Activated B cell treated with CpG ODN at 0.5 μM for 24 hours (primary cell): ENCODE data around the gene CPTP. TPM values are rescaled to one million over a fixed set of nuclear protein-coding genes. Genes with fewer than 3 reads are reported as not detected.
A peak's percentile ranks its signal among the peaks of the same experiment; 100 is the strongest.

Source experiments
- ATAC-seq: fragments of 200-7000 bp; cut with Tn5 transposase; one replicate; pipeline ENCODE4 v1.10.0; 2021; ENCODE audit warnings: low read depth, mild to moderate bottlenecking, moderate library complexity
- CTCF ChIA-PET: fragments of 350-600 bp; sonication (Branson Sonifier 250); formaldehyde crosslinking; loops from one replicate; lab custom pipeline; 2021; ENCODE audit warnings: antibody characterized with exemption; lab: Charles Lee
- POLR2A ChIA-PET: fragments of 350-600 bp; sonication (Branson Sonifier 250); formaldehyde crosslinking; loops from one replicate; lab custom pipeline; 2021; ENCODE audit warnings: antibody characterized with exemption; lab: Charles Lee
- DNase-seq: peaks from one replicate; pipeline ENCODE4 v3.0.0; 2022
- H3K27ac Mint-ChIP-seq: one replicate; pipeline ENCODE4 v1.8.0; 2020; ENCODE audit warnings: mixed read lengths
- H3K27me3 Mint-ChIP-seq: one replicate; pipeline ENCODE4 v1.8.0; 2021; ENCODE audit warnings: mixed read lengths
- H3K36me3 Mint-ChIP-seq: one replicate; pipeline ENCODE4 v1.8.0; 2021; ENCODE audit warnings: low read depth, mixed read lengths
- H3K4me1 Mint-ChIP-seq: one replicate; pipeline ENCODE4 v1.8.0; 2021; ENCODE audit warnings: mixed read lengths
- H3K4me3 Mint-ChIP-seq: one replicate; pipeline ENCODE4 v1.8.0; 2020; ENCODE audit warnings: mild to moderate bottlenecking, mixed read lengths
- H3K9me3 Mint-ChIP-seq: one replicate; pipeline ENCODE4 v1.8.0; 2020; ENCODE audit warnings: mixed read lengths
- CTCF ChIP-seq: fragments of 200-600 bp; IDR thresholded peaks from one replicate; pipeline ENCODE4 v1.8.0; 2022; ENCODE audit warnings: antibody characterized with exemption, mild to moderate bottlenecking
- intact Hi-C: fragments of 100-400 bp; cut with micrococcal nuclease; formaldehyde crosslinking; loops from one replicate; pipeline ENCODE4 v1.15.1; 2024
- total RNA-seq: library from RNA; stranded (reverse); gene quantifications from 2 replicates; pipeline ENCODE4 v1.2.3, GENCODE V29; 2022

CPTP gene
- total RNA-seq, result 13.8 and 15.3 TPM in 2 replicates

GRCh38 chr1:1324524-1325287 lies at the start of gene CPTP, which contains the start of gene INTS11:
Gene CPTP, plus strand, starts transcription at chr1:1324802. Its CDS starts 2,109 bp downstream, at chr1:1326911.
Gene INTS11, minus strand, starts transcription at chr1:1324660. Its CDS starts 52 bp downstream, at chr1:1324608.
- ChIA-PET CTCF (no interaction called here), POLR2A (interaction anchor here (0.6 to 1.2 kb wide), 2 partner anchors 23 to 505 kb away, joined by 3 to 4 read pairs; no protein-coding TSS in a partner anchor)
- H3K4me1 Mint-ChIP-seq, result peaks cover 41% of the 10 kb centered on the region
- intact Hi-C loops, result loop anchor here (1.0 kb wide), 3 partner anchors 16 to 51 kb away; partner anchors contain the start of genes AURKAIP1, DVL1 and PUSL1
- no peaks in the 10 kb centered on the region for H3K9me3 Mint-ChIP-seq
- ATAC-seq, result peak; percentile 87
- peak within 1 kb of the TSS; percentile 80 for H3K27ac Mint-ChIP-seq
- H3K27me3 Mint-ChIP-seq, result no peaks in the 10 kb centered on the region
- TF ChIP-seq CTCF, result no peak
- DNase-seq, result peak; percentile 91
- peak within 1 kb of the TSS; percentile 90 for H3K4me3 Mint-ChIP-seq
- H3K36me3 Mint-ChIP-seq, result peaks cover 16% of the 10 kb centered on the region

GRCh38 chr1:1274931-1275431 lies 49.6 kb upstream of the CPTP start:
- no peak for TF ChIP-seq CTCF
- Mint-ChIP-seq H3K27me3 (no peaks in the 10 kb centered on the region), H3K36me3 (peaks cover 12% of the 10 kb centered on the region), H3K9me3 (no peaks in the 10 kb centered on the region), H3K27ac (no peak overlapping the region), H3K4me1 (peaks cover 34% of the 10 kb centered on the region), H3K4me3 (peak overlapping the region; percentile 58)
- ATAC-seq, result no peak
- POLR2A ChIA-PET, result no interaction called here
- DNase-seq, result no peak
- CTCF ChIA-PET, result no interaction called here
- intact Hi-C loops, result loop anchor here (1.0 to 5.0 kb wide), 4 partner anchors 15 to 263 kb away; partner anchors contain the start of genes ACAP3, AURKAIP1, ISG15 and PUSL1

GRCh38 chr1:1275836-1276235 lies 48.8 kb upstream of the CPTP start:
- DNase-seq (no peak), ATAC-seq (no peak)
- Mint-ChIP-seq H3K36me3 (peaks cover 5% of the 10 kb centered on the region), H3K4me1 (peaks cover 25% of the 10 kb centered on the region), H3K9me3 (no peaks in the 10 kb centered on the region), H3K27me3 (no peaks in the 10 kb centered on the region), H3K27ac (no peak overlapping the region), H3K4me3 (peak overlapping the region; percentile 28)
- intact Hi-C loops, result no loop called here
- ChIA-PET CTCF (interaction anchor here (1.2 kb wide), 1 partner anchor 155 kb away, joined by 6 read pairs; no protein-coding TSS in a partner anchor), POLR2A (no interaction called here)
- no peak for TF ChIP-seq CTCF

GRCh38 chr1:1278620-1279019 lies 46.0 kb upstream of the CPTP start:
- DNase-seq (no peak), ATAC-seq (no peak)
- intact Hi-C loops, result no loop called here
- Mint-ChIP-seq H3K36me3 (no peaks in the 10 kb centered on the region), H3K27me3 (no peaks in the 10 kb centered on the region), H3K4me1 (peaks cover 4% of the 10 kb centered on the region), H3K4me3 (no peak overlapping the region), H3K27ac (no peak overlapping the region), H3K9me3 (no peaks in the 10 kb centered on the region)
- no peak for TF ChIP-seq CTCF
- ChIA-PET CTCF (interaction anchor here (1.2 kb wide), 2 partner anchors 11 to 13 kb away, joined by 3 read pairs; no protein-coding TSS in a partner anchor), POLR2A (interaction anchor here (0.6 to 0.7 kb wide), 2 partner anchors 92 to 148 kb away, joined by 4 read pairs; no protein-coding TSS in a partner anchor)

- TF ChIP-seq CTCF, result no peak
- Mint-ChIP-seq H3K4me1 (peaks cover 7% of the 10 kb centered on the region), H3K4me3 (no peak overlapping the region), H3K9me3 (no peaks in the 10 kb centered on the region), H3K27me3 (no peaks in the 10 kb centered on the region), H3K27ac (no peak overlapping the region), H3K36me3 (no peaks in the 10 kb centered on the region)
- DNase-seq (no peak), ATAC-seq (no peak)
- intact Hi-C loops, result no loop called here
- CTCF ChIA-PET, result interaction anchor here (1.0 kb wide), 1 partner anchor 157 kb away, joined by 3 read pairs; no protein-coding TSS in a partner anchor
- POLR2A ChIA-PET, result interaction anchor here (0.6 to 0.7 kb wide), 2 partner anchors 92 to 149 kb away, joined by 4 read pairs; no protein-coding TSS in a partner anchor
These were observed 45.6 kb upstream of the CPTP start for GRCh38 chr1:1279028-1279427.
